GM04504 (cell line): Measurements from ENCODE around the gene SLC47A2.

ENCODE experiments used
- DNase-seq: peaks from one replicate; pipeline ENCODE4 v3.0.0-alpha.2; 2012; ENCODE audit warnings: low read depth

The SLC47A2 gene

GRCh38 chr17:19642373-19642893 lies 74.0 kb downstream of the SLC47A2 start:
- no peak for DNase-seq

GRCh38 chr17:19641687-19642372 lies 74.6 kb downstream of the SLC47A2 start:
- DNase-seq = no peak

GRCh38 chr17:19631905-19632304 lies 84.5 kb downstream of the SLC47A2 start:
- DNase-seq = no peak

GRCh38 chr17:19630661-19631060 lies 85.7 kb downstream of the SLC47A2 start:
- DNase-seq = no peak

- no peak for DNase-seq
Observed at GRCh38 chr17:19630035-19630434, 86.3 kb downstream of the SLC47A2 start.

- DNase-seq = no peak
Observed at GRCh38 chr17:19629449-19629848, 86.9 kb downstream of the SLC47A2 start.
